HEK293T (cell line): Measurements from ENCODE around the gene OR6C6.

ENCODE experiments used
- BHLHE40 ChIP-seq: fragments of 450-650 bp; IDR thresholded peaks from 2 replicates; pipeline ENCODE4 v1.6.1; 2016; ENCODE audit warnings: mild to moderate bottlenecking, moderate library complexity, borderline replicate concordance
- ELF4 ChIP-seq: fragments of 450-650 bp; IDR thresholded peaks from 2 replicates; pipeline ENCODE4 v1.6.1; 2017; ENCODE audit warnings: antibody characterized with exemption
- FOXA1 ChIP-seq: fragments of 450-650 bp; IDR thresholded peaks from 2 replicates; pipeline ENCODE4 v1.6.1; 2016; ENCODE audit warnings: mild to moderate bottlenecking
- FOXK2 ChIP-seq: fragments of 450-650 bp; IDR thresholded peaks from 2 replicates; pipeline ENCODE4 v1.6.1; 2016; ENCODE audit warnings: mild to moderate bottlenecking
- FOXM1 ChIP-seq: fragments of 450-650 bp; IDR thresholded peaks from 2 replicates; pipeline ENCODE4 v1.6.1; 2017; ENCODE audit warnings: mild to moderate bottlenecking, borderline replicate concordance
- PKNOX1 ChIP-seq: fragments of 450-650 bp; IDR thresholded peaks from 2 replicates; pipeline ENCODE4 v1.6.1; 2016
- SP1 ChIP-seq: fragments of 450-650 bp; IDR thresholded peaks from 2 replicates; pipeline ENCODE4 v1.6.1; 2017
- SUZ12 ChIP-seq: fragments of 450-650 bp; IDR thresholded peaks from 2 replicates; pipeline ENCODE4 v1.6.1; 2016; ENCODE audit warnings: mild to moderate bottlenecking

GRCh38 chr12:55280991-55281390, 15.4 kb downstream of the OR6C6 start:
- TF ChIP-seq PKNOX1 = no peak
- TF ChIP-seq SP1 = no peak
- no peak for TF ChIP-seq FOXA1
- TF ChIP-seq SUZ12 = no peak
- no peak for TF ChIP-seq FOXM1
- no peak for TF ChIP-seq BHLHE40
- no peak for TF ChIP-seq ELF4
- no peak for TF ChIP-seq FOXK2
